ENCODE results near the gene ZNHIT2. TPM values are rescaled to one million over a fixed set of nuclear protein-coding genes. Genes with fewer than 3 reads are reported as not detected.
"Not testable (repeated sequence)": the region's sequence is repeated elsewhere in the genome, so short reads cannot be mapped to it uniquely, and the experiment has no call there.

ZNHIT2 gene
- total RNA-seq (2014; rRNA removed; shearing (Covaris generic)): 22.8 and 42.1 TPM in 2 replicates

DNA sequence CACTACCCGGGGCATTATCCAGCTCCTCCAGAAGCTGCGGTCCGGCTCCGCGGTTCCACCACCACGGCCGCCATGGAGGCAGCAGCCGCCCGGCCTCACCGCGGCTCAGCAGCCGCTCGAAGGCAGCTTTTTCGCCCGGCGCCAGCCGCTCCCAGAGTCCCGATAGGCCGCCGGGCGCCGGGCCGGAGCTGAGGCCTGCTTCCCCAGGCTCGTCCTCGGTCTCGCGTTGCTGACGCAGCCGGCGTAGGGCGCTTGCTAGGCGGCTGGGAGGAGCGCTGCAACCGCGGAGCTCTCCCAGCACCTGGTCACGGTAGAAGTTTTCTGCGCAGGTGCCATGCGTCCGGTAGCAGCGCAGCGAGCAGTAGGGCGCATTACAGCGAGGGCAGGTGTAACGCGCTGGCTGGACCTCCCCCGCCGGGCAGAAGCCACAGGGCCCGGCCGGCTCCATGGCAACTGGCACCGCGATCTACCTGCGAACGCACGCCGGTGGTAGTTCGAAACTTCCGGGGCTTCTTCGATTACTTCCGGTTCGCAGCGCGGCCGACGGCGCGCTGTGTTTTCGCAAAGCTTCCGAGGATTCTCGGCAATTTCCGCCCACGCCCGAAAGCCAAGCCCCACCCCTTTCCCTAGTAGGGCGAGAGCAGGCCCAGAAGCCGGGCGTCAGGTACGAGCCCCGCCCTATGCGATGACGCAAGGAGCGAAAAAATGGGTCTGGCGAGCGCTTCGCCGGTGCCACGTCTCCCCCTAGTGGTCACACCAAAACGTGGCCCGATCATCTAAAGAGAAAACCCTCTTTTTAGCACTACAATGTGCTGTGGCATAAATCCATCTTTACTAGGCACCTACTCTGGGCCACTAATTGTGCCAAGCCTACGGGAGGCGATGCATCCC lies at the start of gene ZNHIT2:
TSS of gene ZNHIT2 (minus strand) at position 496 of the 891 bp plus-strand sequence. CDS start at position 448, 48 bp downstream.
- no peaks in the 10 kb centered on the region for H3K9me3 ChIP-seq (replicated peaks)
- H3K27ac ChIP-seq: peak within 1 kb of the TSS; percentile 4
- peaks cover 25% of the 10 kb centered on the region for H3K4me1 ChIP-seq (replicated peaks)
- DNase-seq (ENCODE audit: low read depth in 1 of 2, low spot score in 2 of 2): peak; percentile 100
- peaks cover 67% of the 10 kb centered on the region for H3K36me3 ChIP-seq
- peak within 1 kb of the TSS; percentile 66 for H3K4me3 ChIP-seq
- H3K27me3 ChIP-seq (replicated peaks): peaks cover 6% of the 10 kb centered on the region

DNA sequence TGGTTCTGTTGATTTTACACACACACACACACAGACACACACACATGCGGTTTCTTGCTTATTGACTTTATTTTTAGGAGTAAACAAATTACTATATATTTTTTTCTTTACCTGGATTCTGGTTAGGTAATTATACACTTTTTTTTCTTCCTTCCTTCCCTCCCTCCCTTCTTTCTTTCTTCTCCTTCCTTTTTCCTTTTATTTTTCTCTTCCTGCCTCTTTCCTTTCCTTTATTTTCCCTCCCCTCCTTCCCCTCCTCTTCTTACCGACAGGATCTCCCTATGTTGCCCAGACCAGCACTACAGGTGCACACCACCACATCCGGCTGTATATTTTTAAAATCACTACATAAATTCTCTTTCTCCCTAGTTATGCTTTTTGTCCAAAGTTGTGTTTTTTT lies 49.4 kb upstream of the ZNHIT2 start:
- Histone ChIP-seq H3K4me3 (no peak overlapping the region), H3K27me3 (replicated peaks) (no peaks in the 10 kb centered on the region), H3K36me3 (no peaks in the 10 kb centered on the region), H3K9me3 (replicated peaks) (no peaks in the 10 kb centered on the region), H3K4me1 (replicated peaks) (peaks cover 20% of the 10 kb centered on the region), H3K27ac (no peak overlapping the region)
- no peak for DNase-seq (ENCODE audit: low read depth in 1 of 2, low spot score in 2 of 2)

DNA sequence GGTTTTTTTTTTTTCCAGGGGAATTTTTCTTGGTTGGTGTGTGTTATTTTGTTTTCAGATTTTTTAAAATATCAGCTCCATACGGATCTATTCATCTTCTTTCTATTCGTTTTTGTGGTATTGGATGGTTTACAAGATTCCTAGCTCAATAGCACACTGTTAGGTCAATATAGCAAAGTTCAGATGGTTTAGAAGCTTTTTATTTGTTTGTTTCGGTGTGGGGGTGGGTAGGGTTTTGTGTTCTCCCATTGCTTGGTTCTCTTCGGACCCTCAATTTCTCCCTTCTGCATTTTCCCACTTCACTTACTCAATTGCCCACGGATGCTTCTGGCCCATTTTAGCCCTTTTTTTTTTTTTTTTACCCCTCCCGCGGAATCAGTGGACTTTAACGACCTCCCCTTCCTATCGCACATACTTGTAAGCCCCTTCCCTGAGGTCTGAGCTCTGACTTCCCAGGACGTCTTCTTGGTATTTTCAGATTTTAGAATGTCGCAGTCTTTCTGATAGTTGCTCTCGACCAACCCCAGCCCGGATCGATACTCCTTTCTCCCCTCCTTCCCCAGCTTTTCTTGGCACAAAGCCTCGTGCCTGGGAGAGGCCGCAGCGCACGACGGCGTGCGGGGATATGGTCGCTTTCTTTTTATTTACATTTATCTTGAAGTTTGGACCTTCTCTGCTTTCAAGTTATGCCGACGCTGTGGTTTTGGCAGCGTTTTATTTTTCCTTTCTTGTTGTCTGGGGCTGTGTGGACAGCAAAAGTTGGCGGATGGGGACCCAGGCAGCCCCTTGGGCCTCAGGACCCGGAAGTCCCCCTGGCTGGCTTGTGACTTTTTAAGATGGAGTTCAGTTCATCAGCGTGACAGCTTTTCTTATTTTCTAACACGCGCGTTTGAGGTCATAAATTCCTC lies 48.2 kb upstream of the ZNHIT2 start:
- H3K27ac ChIP-seq: no peak overlapping the region
- H3K36me3 ChIP-seq: no peaks in the 10 kb centered on the region
- DNase-seq (ENCODE audit: low read depth in 1 of 2, low spot score in 2 of 2): no peak
- no peak overlapping the region for H3K4me3 ChIP-seq
- H3K27me3 ChIP-seq (replicated peaks): 0 out of 2 replicates have a peak, but pooled peaks cover 4% of the 10 kb centered on the region
- no peaks in the 10 kb centered on the region for H3K9me3 ChIP-seq (replicated peaks)
- H3K4me1 ChIP-seq (replicated peaks): peaks cover 20% of the 10 kb centered on the region

DNA sequence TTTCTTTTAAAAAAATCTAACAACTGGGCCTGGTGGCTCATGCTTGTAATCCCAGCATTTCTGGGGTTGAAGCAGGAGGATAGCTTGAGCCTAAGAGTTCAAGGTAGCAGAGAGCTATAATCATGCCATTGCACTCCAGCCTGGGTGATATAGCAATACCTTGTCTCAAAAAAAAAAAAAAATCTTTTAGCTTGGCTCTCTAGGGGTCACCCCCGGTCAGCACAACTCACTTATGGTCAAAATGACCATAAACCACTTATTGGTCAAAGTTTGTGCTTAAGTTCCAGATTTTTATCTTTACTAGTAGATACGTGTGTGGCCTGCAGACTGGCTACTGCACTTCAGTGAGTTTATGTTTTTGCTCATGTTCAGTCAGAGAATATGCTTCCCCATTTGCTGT lies 46.2 kb upstream of the ZNHIT2 start:
- Histone ChIP-seq H3K9me3 (replicated peaks) (no peaks in the 10 kb centered on the region), H3K4me3 (no peak overlapping the region), H3K27ac (no peak overlapping the region), H3K27me3 (replicated peaks) (0 out of 2 replicates have a peak, but pooled peaks cover 7% of the 10 kb centered on the region), H3K36me3 (no peaks in the 10 kb centered on the region), H3K4me1 (replicated peaks) (peaks cover 6% of the 10 kb centered on the region)
- no peak for DNase-seq (ENCODE audit: low read depth in 1 of 2, low spot score in 2 of 2)

DNA sequence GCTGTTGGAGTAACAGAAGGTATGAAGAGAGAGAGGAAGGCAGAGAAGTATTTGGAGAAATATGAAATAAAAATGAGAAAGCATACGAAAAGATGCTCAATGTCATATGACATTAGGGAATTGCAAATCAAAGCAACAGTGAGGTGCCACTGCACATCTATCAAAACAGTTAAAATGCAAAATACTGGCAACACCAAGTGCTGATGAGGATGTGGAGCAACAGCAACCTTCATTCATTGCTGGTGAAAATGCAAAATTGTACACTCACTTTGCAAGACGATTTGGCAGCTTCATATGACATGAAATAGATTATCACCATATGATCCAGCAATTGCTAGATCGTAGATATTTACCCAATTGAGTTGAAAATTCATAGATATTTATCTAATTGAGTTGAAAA lies 43.1 kb upstream of the ZNHIT2 start:
- H3K36me3 ChIP-seq: no peaks in the 10 kb centered on the region
- no peaks in the 10 kb centered on the region for H3K9me3 ChIP-seq (replicated peaks)

DNA sequence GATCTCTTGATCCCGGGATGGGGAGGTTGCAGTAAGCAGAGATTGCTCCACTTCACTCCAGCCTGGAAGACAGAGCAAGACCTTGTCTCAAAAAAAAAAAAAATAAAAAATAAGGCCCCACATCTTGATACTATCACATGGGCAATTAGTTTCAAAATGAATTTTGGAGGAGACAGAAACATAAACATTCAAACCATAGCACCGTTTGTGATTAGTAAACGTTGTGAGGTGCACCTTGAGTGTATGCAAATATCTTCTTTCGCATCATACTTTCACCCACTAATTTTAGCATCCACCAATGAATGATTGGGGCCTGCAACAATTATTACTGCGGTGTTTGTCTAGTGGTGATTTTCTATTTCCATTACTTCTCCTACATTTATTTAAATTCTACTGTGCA lies 41.5 kb upstream of the ZNHIT2 start:
- 0 out of 2 replicates have a peak, but pooled peaks cover 7% of the 10 kb centered on the region for H3K27me3 ChIP-seq (replicated peaks)
- no peaks in the 10 kb centered on the region for H3K9me3 ChIP-seq (replicated peaks)
- H3K4me3 ChIP-seq: no peak overlapping the region
- no peaks in the 10 kb centered on the region for H3K4me1 ChIP-seq (replicated peaks)
- H3K27ac ChIP-seq: no peak overlapping the region
- H3K36me3 ChIP-seq: no peaks in the 10 kb centered on the region
- DNase-seq (ENCODE audit: low read depth in 1 of 2, low spot score in 2 of 2): no peak

More for the DNA sequence above, 43.1 kb upstream of the ZNHIT2 start:
- DNase-seq (ENCODE audit: low read depth in 1 of 2, low spot score in 2 of 2): no peak
- Histone ChIP-seq H3K27me3 (replicated peaks) (0 out of 2 replicates have a peak, but pooled peaks cover 7% of the 10 kb centered on the region), H3K4me1 (replicated peaks) (no peaks in the 10 kb centered on the region), H3K4me3 (no peak overlapping the region), H3K27ac (no peak overlapping the region)

DNA sequence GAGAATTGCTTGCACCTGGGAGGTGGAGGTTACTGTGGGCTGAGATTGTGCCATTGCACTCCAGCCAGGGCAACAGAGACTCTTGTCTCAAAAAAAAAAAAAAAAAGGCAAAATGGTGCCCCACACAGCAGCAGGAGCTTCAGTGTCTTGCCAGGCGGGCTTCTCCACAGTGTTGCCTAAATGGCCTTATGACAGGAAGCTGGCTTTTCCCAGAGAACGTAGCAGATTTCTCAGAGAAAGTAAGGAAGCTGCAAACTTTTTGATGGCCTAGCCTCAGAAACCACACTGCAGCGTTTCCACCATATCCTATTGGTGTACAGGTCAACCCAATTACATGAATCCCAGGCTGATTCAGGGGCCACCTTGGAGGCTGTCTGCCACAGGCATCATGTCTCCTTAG lies 39.8 kb upstream of the ZNHIT2 start:
- H3K27me3 ChIP-seq (replicated peaks): 0 out of 2 replicates have a peak, but pooled peaks cover 7% of the 10 kb centered on the region
- no peaks in the 10 kb centered on the region for H3K36me3 ChIP-seq
- H3K4me3 ChIP-seq: no peak overlapping the region
- DNase-seq (ENCODE audit: low read depth in 1 of 2, low spot score in 2 of 2): no peak
- H3K9me3 ChIP-seq (replicated peaks): no peaks in the 10 kb centered on the region
- H3K27ac ChIP-seq: no peak overlapping the region
- H3K4me1 ChIP-seq (replicated peaks): peaks cover 7% of the 10 kb centered on the region

DNA sequence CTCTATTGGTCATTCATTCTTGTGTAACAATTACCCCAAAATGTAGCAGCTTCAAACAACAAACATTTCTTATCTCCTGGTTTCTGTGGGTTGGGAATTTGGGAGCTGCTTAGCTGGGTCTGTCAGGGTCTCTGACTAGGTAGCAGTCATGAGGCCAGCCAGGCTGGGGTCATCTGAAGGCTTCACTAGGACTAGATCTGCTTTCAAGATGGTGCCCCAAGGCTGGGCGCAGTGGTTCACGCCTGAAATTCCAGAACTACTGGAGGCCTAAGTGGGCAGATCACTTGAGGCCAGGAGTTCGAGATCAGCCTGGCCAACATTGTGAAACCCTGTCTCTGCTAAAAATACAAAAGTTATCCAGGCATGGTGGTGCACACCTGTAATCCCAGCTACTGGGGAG lies 39.4 kb upstream of the ZNHIT2 start:
- DNase-seq (ENCODE audit: low read depth in 1 of 2, low spot score in 2 of 2): no peak
- H3K4me1 ChIP-seq (replicated peaks): peaks cover 7% of the 10 kb centered on the region
- no peaks in the 10 kb centered on the region for H3K36me3 ChIP-seq
- no peaks in the 10 kb centered on the region for H3K9me3 ChIP-seq (replicated peaks)
- H3K4me3 ChIP-seq: no peak overlapping the region
- H3K27ac ChIP-seq: no peak overlapping the region
- 0 out of 2 replicates have a peak, but pooled peaks cover 7% of the 10 kb centered on the region for H3K27me3 ChIP-seq (replicated peaks)

DNA sequence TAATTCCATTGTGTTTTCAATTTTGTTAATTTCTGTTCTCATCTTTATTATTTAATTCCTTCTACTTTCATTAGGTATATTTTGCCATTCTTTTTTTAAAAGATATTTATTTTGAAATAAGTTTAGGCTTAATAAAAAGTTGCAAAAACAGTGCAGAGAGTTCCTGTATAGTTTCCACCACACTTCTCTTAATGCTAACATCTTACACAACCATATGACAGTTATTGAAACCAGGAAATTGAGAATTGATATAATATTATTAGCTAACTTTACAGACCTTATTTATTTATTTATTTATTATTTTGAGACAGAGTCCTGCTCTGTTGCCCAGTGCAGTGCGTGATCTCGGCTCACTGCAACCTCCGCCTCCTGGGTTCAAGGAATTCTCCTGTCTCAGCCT lies 38.8 kb upstream of the ZNHIT2 start:
- no peak for DNase-seq (ENCODE audit: low read depth in 1 of 2, low spot score in 2 of 2)
- Histone ChIP-seq H3K4me3 (no peak overlapping the region), H3K9me3 (replicated peaks) (no peaks in the 10 kb centered on the region), H3K36me3 (no peaks in the 10 kb centered on the region), H3K4me1 (replicated peaks) (peaks cover 7% of the 10 kb centered on the region), H3K27me3 (replicated peaks) (0 out of 2 replicates have a peak, but pooled peaks cover 7% of the 10 kb centered on the region), H3K27ac (no peak overlapping the region)

DNA sequence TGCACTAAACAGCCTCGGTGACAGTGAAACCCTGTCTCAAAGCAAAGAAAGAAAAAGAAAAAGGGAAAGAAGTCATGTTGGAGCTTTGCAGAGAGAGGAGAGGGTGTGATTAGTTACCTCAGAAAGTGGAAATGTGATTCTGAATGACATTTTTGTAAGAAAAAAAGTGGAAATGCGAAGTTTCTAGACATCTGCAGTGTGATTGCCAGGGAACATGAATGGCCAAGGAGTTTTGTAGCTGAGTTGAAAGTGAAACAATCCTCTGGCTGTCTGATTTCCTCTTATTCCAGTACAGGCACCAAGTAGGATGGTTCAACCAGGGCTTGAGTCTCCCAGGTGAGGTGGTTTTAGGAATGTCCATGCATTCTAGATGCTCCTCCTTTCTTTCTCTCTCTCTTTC lies 34.6 kb upstream of the ZNHIT2 start:
- Histone ChIP-seq H3K27ac (no peak overlapping the region), H3K9me3 (replicated peaks) (0 out of 2 replicates have a peak, but pooled peaks cover 4% of the 10 kb centered on the region), H3K36me3 (no peaks in the 10 kb centered on the region), H3K4me3 (no peak overlapping the region), H3K4me1 (replicated peaks) (peaks cover 22% of the 10 kb centered on the region), H3K27me3 (replicated peaks) (no peaks in the 10 kb centered on the region)
- DNase-seq (ENCODE audit: low read depth in 1 of 2, low spot score in 2 of 2): no peak

DNA sequence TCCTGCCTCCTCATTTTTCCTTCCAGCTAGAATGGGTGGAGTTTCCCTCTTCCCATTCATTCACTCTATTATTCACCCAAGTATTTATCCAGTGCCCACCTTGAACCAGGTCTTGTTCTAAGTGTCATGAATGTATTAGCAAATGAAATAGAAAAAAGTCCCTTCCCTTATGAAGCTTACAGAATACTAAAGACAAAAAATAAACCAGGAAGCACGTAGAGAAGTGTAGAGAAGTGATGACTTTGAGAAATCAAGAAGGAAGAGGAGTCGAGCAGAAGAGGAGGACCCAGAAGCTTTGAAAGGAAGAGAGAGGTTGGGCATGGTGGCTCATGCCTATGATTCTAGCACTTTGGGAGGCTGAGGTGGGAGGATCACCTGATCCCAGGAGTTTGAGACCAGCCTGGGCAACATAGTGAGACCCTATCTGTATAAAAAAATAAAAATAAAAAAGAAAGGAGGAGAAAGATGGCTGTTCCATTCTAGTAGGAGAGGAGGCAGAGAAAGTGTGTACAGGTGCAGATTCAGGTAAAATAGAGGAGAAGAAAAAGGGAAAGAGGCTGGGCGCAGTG lies 33.9 kb upstream of the ZNHIT2 start:
- Histone ChIP-seq H3K36me3 (no peaks in the 10 kb centered on the region), H3K9me3 (replicated peaks) (0 out of 2 replicates have a peak, but pooled peaks cover 6% of the 10 kb centered on the region), H3K4me3 (no peak overlapping the region), H3K4me1 (replicated peaks) (peaks cover 22% of the 10 kb centered on the region), H3K27me3 (replicated peaks) (no peaks in the 10 kb centered on the region; the same call in 1 of the 2 replicates), H3K27ac (no peak overlapping the region)
- no peak for DNase-seq (ENCODE audit: low read depth in 1 of 2, low spot score in 2 of 2)

DNA sequence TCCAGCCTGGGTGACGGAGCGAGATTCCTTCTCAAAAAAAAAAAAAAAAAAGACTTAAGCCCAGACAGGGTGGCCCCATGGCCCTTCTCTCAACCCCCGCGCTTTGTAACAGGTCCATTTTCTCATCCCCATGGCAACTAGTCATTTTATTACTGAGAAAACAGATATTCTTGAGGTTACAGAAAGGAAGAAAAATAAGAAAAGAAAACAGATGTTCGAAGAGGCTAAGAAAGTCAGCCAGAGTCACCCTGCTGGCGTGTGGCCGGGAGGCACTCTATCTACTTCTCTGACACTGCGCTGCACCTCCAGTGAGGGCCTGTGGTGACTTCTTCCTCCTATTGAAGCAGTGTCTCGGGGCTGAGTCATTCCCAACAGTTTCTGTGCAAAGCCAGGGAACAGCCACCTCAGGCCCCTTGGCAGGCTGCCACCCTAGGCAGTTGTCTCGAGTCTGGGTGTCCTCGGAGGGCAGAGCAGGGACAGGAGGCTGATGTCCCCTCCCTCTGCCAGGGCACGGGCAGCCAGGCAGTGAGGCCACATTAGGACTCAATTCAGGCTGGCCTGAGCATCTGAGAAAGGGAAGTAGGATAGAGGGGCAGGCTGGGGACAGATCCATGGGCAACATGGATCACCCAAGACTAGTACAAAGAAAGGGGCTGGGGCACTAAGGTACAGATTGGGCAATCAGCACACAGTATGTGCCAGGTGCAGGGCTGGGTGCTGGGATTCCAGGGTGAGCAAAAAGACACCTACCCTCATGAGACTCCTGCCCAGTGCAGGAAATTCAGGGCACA lies 33.2 kb upstream of the ZNHIT2 start:
- Histone ChIP-seq H3K4me1 (replicated peaks) (peaks cover 22% of the 10 kb centered on the region), H3K36me3 (no peaks in the 10 kb centered on the region), H3K27ac (peak overlapping the region; percentile 3), H3K4me3 (no peak overlapping the region), H3K27me3 (replicated peaks) (no peaks in the 10 kb centered on the region; the same call in 1 of the 2 replicates), H3K9me3 (replicated peaks) (0 out of 2 replicates have a peak, but pooled peaks cover 6% of the 10 kb centered on the region)
- DNase-seq (ENCODE audit: low read depth in 1 of 2, low spot score in 2 of 2): peak; percentile 98 to 100

DNA sequence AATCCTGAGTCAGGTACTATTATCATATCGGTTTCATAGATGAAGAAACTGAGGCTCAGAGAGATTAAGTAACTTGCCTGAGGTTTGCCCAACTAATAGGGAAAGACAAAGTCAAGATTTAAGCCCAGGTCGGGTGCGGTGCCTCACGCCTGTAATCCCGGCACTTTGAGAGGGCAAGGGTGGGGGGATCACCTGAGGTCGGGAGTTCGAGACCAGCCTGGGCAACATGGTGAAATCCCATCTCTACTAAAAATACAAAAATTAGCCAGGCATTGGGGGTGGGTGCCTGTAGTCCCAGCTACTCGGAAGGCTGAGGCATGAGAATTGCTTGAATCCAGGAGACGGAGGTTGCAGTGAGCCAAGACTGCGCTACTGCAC lies 32.6 kb upstream of the ZNHIT2 start:
- not testable (repeated sequence) for H3K27me3 ChIP-seq (replicated peaks); DNase-seq (ENCODE audit: low read depth in 1 of 2, low spot score in 2 of 2); H3K4me3 ChIP-seq; H3K9me3 ChIP-seq (replicated peaks); H3K36me3 ChIP-seq
- peak overlapping the region; percentile 3 for H3K27ac ChIP-seq
- H3K4me1 ChIP-seq (replicated peaks): peaks cover 22% of the 10 kb centered on the region
